Neuronal stem cell (in vitro differentiated cells): ENCODE data around the gene DOCK9.

Experiments used
- DNase-seq: peaks from one replicate; pipeline ENCODE4 v3.0.0-alpha.2; 2013; ENCODE audit warnings: low spot score
- H2AFZ ChIP-seq: one replicate; pipeline ENCODE4 v1.6.1; 2013; ENCODE audit warnings: mild to moderate bottlenecking, low read length, inconsistent platforms
- H2AK5ac ChIP-seq: 2 replicates; pipeline ENCODE4 v1.6.1; 2013; ENCODE audit warnings: low read depth, mild to moderate bottlenecking, inconsistent platforms, low read length, moderate library complexity, mixed read lengths
- H2BK120ac ChIP-seq: 2 replicates; pipeline ENCODE4 v1.6.1; 2013; ENCODE audit warnings: low read depth, mild to moderate bottlenecking, inconsistent platforms, low read length, moderate library complexity, mixed read lengths
- H2BK12ac ChIP-seq: one replicate; pipeline ENCODE4 v1.6.1; 2013; ENCODE audit warnings: low read length, inconsistent platforms
- H2BK15ac ChIP-seq: 2 replicates; pipeline ENCODE4 v1.6.1; 2013; ENCODE audit warnings: mild to moderate bottlenecking, low read length, inconsistent platforms, mixed read lengths
- H2BK5ac ChIP-seq: one replicate; pipeline ENCODE4 v1.6.1; 2013; ENCODE audit warnings: inconsistent platforms, mild to moderate bottlenecking, low read length, moderate library complexity
- H3K14ac ChIP-seq: one replicate; pipeline ENCODE4 v1.6.1; 2013; ENCODE audit warnings: low read length, inconsistent platforms
- H3K18ac ChIP-seq: 2 replicates; pipeline ENCODE4 v1.6.1; 2013; ENCODE audit warnings: low read length, inconsistent platforms
- H3K23ac ChIP-seq: 2 replicates; pipeline ENCODE4 v1.6.1; 2013; ENCODE audit warnings: low read depth, mild to moderate bottlenecking, mixed read lengths, low read length, inconsistent platforms; ENCODE audit not compliant: poor library complexity
- H3K27ac ChIP-seq: replicated peaks from 3 replicates; pipeline ENCODE4 v1.5.1; 2013; ENCODE audit warnings: low read length, inconsistent platforms
- H3K27me3 ChIP-seq, 3 experiments: 2 replicates each; pipeline ENCODE4 v1.6.1; 2013; ENCODE audit warnings: low read length in 3 of 3, mild to moderate bottlenecking in 2 of 3, inconsistent platforms in 1 of 3, low read depth in 1 of 3, mixed read lengths in 1 of 3, moderate library complexity in 1 of 3; ENCODE audit not compliant: control insufficient read depth in 3 of 3, insufficient read depth in 3 of 3
- H3K36me3 ChIP-seq, 2 donors: replicated peaks in 1 of 2; 2 replicates each; pipeline ENCODE4 v1.6.1; 2013; ENCODE audit warnings: low read length in 2 of 2; ENCODE audit not compliant: control insufficient read depth in 2 of 2, insufficient read depth in 2 of 2
- H3K4ac ChIP-seq: 2 replicates; pipeline ENCODE4 v1.6.1; 2013; ENCODE audit warnings: inconsistent platforms, mild to moderate bottlenecking, low read length, moderate library complexity
- H3K4me1 ChIP-seq, 2 donors: 1 replicate in 1 of 2; 2 replicates in 1 of 2; pipeline ENCODE4 v1.6.1; 2013; ENCODE audit warnings: low read length in 2 of 2, low read depth in 1 of 2; ENCODE audit not compliant: control insufficient read depth in 2 of 2, insufficient read depth in 1 of 2
- H3K4me2 ChIP-seq: one replicate; pipeline ENCODE4 v1.6.1; 2013; ENCODE audit warnings: mild to moderate bottlenecking, low read length, inconsistent platforms; ENCODE audit not compliant: insufficient read depth, poor library complexity, severe bottlenecking
- H3K4me3 ChIP-seq, 2 donors: 2 replicates each; pipeline ENCODE4 v1.5.1; 2013; ENCODE audit warnings: low read length in 2 of 2, mild to moderate bottlenecking in 2 of 2, inconsistent platforms in 1 of 2, moderate library complexity in 1 of 2
- H3K79me1 ChIP-seq: one replicate; pipeline ENCODE4 v1.6.1; 2013; ENCODE audit warnings: low read depth, mild to moderate bottlenecking, inconsistent platforms, low read length, moderate library complexity
- H3K9ac ChIP-seq: one replicate; pipeline ENCODE4 v1.6.1; 2013; ENCODE audit warnings: mild to moderate bottlenecking, low read depth, low read length, inconsistent platforms; ENCODE audit not compliant: poor library complexity
- H3K9me3 ChIP-seq, 2 donors: replicated peaks in 1 of 2; 2 replicates each; pipeline versions ENCODE3 to v1.6.1; 2013; ENCODE audit warnings: low read length in 2 of 2, mild to moderate bottlenecking in 2 of 2, inconsistent platforms in 1 of 2, low read depth in 1 of 2, mixed read lengths in 1 of 2, moderate library complexity in 1 of 2; ENCODE audit not compliant: control insufficient read depth in 2 of 2, insufficient read depth in 1 of 2
- H4K8ac ChIP-seq: one replicate; pipeline ENCODE4 v1.6.1; 2013; ENCODE audit warnings: low read depth, mild to moderate bottlenecking, inconsistent platforms, low read length, moderate library complexity
- H4K91ac ChIP-seq: one replicate; pipeline ENCODE4 v1.6.1; 2013; ENCODE audit warnings: low read length, low read depth, mild to moderate bottlenecking, inconsistent platforms; ENCODE audit not compliant: poor library complexity
- WGBS, 2 donors: extraction: QIAGEN DNeasy Blood & Tissue Kit; methylation state at CpG; one replicate each; pipeline ENCODE4 v1.1.7; 2013; ENCODE audit warnings: missing lambda C conversion rate in 2 of 2, mixed read lengths in 1 of 2; ENCODE audit not compliant: insufficient read length in 2 of 2, insufficient replicate concordance in 1 of 2; ENCODE audit errors: extremely low coverage in 2 of 2; 5-methylcytosine and 5-hydroxymethylcytosine counted together

Gene DOCK9

DNA sequence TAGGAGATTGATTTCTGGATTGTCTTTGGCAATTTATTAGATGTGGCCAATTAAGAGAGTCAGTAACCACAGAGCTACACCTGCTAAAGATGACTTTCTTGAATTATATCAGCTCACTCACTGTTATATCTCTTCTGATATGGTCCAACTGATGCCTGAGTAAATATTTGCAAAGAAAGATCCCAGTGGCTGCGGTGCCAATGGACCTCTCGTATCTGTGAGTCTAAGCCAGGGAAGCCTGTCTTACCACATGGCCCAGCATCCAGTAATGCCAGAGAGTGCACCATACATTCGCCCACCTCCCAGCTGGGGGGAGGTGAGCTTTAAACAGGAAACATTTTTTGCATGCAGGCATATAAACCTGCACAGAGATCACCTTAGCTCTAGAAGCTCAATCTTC lies 142.7 kb downstream of the DOCK9 start:
- Histone ChIP-seq H4K91ac (no peak overlapping the region), H3K27ac (no peak overlapping the region), H3K9ac (no peak overlapping the region), H3K79me1 (no peaks in the 10 kb centered on the region), H3K18ac (no peak overlapping the region), H2BK5ac (no peak overlapping the region), H3K4ac (no peak overlapping the region), H2BK15ac (no peak overlapping the region), H2BK12ac (no peak overlapping the region), H3K27me3 (no peaks in the 10 kb centered on the region), H3K4me3 (no peak overlapping the region), H3K9me3 (no peaks in the 10 kb centered on the region), H2AK5ac (no peak overlapping the region), H3K36me3 (no peaks in the 10 kb centered on the region), H3K4me1 (peaks cover 2 to 12% of the 10 kb centered on the region in 2 donors), H3K4me2 (no peak overlapping the region), H3K23ac (no peak overlapping the region), H3K14ac (no peak overlapping the region), H2BK120ac (no peak overlapping the region), H4K8ac (no peak overlapping the region), H2AFZ (no peak overlapping the region)
- WGBS, 2 donors, result no CpG with 5 or more reads among the region's 3 CpGs
- no peak for DNase-seq

- H4K91ac ChIP-seq, result no peak overlapping the region
- peaks cover 2 to 12% of the 10 kb centered on the region in 2 donors for H3K4me1 ChIP-seq
- no peaks in the 10 kb centered on the region for H3K27me3 ChIP-seq
- no peak overlapping the region for H3K14ac ChIP-seq
- DNase-seq, result no peak
- H3K9ac ChIP-seq, result no peak overlapping the region
- no peak overlapping the region for H2BK5ac ChIP-seq
- H3K4me2 ChIP-seq, result no peak overlapping the region
- H3K79me1 ChIP-seq, result no peaks in the 10 kb centered on the region
- H3K27ac ChIP-seq, result no peak overlapping the region
- H2BK120ac ChIP-seq, result no peak overlapping the region
- peak overlapping the region; percentile 64 for H2AFZ ChIP-seq
- H3K4ac ChIP-seq, result no peak overlapping the region
- H2BK12ac ChIP-seq, result no peak overlapping the region
- no peak overlapping the region for H3K23ac ChIP-seq
- H3K18ac ChIP-seq, result no peak overlapping the region
- no peak overlapping the region for H2BK15ac ChIP-seq
- H3K9me3 ChIP-seq, result no peaks in the 10 kb centered on the region
- H3K4me3 ChIP-seq, result no peak overlapping the region
- WGBS, 2 donors, result no CpG with 5 or more reads among the region's 7 CpGs
- H2AK5ac ChIP-seq, result no peak overlapping the region
- H3K36me3 ChIP-seq, result no peaks in the 10 kb centered on the region
- no peak overlapping the region for H4K8ac ChIP-seq
These were observed 143.5 kb downstream of the DOCK9 start for GRCh38 chr13:98834254-98834960.

DNA sequence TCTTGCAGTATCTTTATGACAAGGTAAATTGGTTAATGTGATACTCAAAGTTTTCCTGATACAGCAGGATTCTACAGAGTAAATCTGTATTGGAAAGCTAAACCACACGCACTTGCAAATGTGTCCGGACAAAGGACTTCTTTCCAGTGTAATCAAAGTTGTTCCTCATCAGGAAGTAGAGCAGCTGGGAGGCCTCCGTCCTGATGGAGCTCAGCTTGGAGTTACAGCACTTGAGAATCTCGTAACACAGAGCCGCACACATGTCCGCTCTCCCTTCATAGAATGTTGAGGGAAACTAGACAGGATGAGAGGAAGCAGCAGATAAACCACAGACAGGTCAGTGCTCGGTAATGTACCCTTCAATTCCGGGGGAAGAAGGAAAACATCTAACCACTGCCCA lies 146.6 kb downstream of the DOCK9 start:
- Histone ChIP-seq H3K18ac (no peak overlapping the region), H3K14ac (no peak overlapping the region), H4K91ac (no peak overlapping the region), H3K27ac (no peak overlapping the region), H2AK5ac (no peak overlapping the region), H4K8ac (no peak overlapping the region), H2BK12ac (no peak overlapping the region), H3K23ac (no peak overlapping the region), H3K9ac (no peak overlapping the region), H3K9me3 (peaks cover 3% of the 10 kb centered on the region in 2 donors), H3K79me1 (no peaks in the 10 kb centered on the region), H3K36me3 (peaks cover 0 to 2% of the 10 kb centered on the region in 2 donors), H3K4ac (no peak overlapping the region), H3K4me1 (peaks cover 5 to 15% of the 10 kb centered on the region in 2 donors), H3K27me3 (no peaks in the 10 kb centered on the region), H2BK15ac (no peak overlapping the region), H2BK5ac (no peak overlapping the region), H3K4me3 (no peak overlapping the region), H2AFZ (no peak overlapping the region), H2BK120ac (no peak overlapping the region), H3K4me2 (no peak overlapping the region)
- no CpG with 5 or more reads among the region's 8 CpGs for WGBS, 2 donors
- no peak for DNase-seq

- H3K36me3 ChIP-seq, result peaks cover 0 to 2% of the 10 kb centered on the region in 2 donors
- H3K14ac ChIP-seq, result no peak overlapping the region
- H4K91ac ChIP-seq, result no peak overlapping the region
- H3K4me1 ChIP-seq, result peaks cover 12 to 20% of the 10 kb centered on the region in 2 donors
- H2AK5ac ChIP-seq, result no peak overlapping the region
- WGBS, 2 donors, result no CpG with 5 or more reads among the region's 5 CpGs
- H2BK12ac ChIP-seq, result no peak overlapping the region
- H2AFZ ChIP-seq, result no peak overlapping the region
- H3K27ac ChIP-seq, result no peak overlapping the region
- H3K9ac ChIP-seq, result no peak overlapping the region
- H3K4me3 ChIP-seq, result no peak overlapping the region
- H4K8ac ChIP-seq, result no peak overlapping the region
- H2BK15ac ChIP-seq, result no peak overlapping the region
- DNase-seq, result no peak
- peaks cover 3% of the 10 kb centered on the region in 2 donors for H3K9me3 ChIP-seq
- no peaks in the 10 kb centered on the region for H3K27me3 ChIP-seq
- no peak overlapping the region for H2BK5ac ChIP-seq
- no peak overlapping the region for H3K4ac ChIP-seq
- no peak overlapping the region for H3K23ac ChIP-seq
- H3K18ac ChIP-seq, result no peak overlapping the region
- no peaks in the 10 kb centered on the region for H3K79me1 ChIP-seq
- no peak overlapping the region for H3K4me2 ChIP-seq
- H2BK120ac ChIP-seq, result no peak overlapping the region
These were observed 148.3 kb downstream of the DOCK9 start for GRCh38 chr13:98829541-98829940.
